T-cell (primary cell): Measurements from ENCODE around the gene PSAT1. TPM values are rescaled to one million over a fixed set of nuclear protein-coding genes. Genes with fewer than 3 reads are reported as not detected.

ENCODE experiments used
- ATAC-seq, 4 experiments: fragments of 200-7000 bp in 3 of 4; fragments of 150-1000 bp in 1 of 4; cut with Tn5 transposase; replicated peaks in 1 of 4; 1 replicate in 3 of 4; 2 replicates in 1 of 4; pipeline ENCODE4 v1.10.0; 2021; ENCODE audit warnings: moderate library complexity in 3 of 4, mild to moderate bottlenecking in 2 of 4, moderate number of reproducible peaks in 1 of 4
- CTCF ChIA-PET, 2 donors: fragments of 300-600 bp; sonication (Branson Sonifier 250); formaldehyde crosslinking; loops; one replicate each; lab custom pipeline; 2022; ENCODE audit warnings: antibody characterized with exemption in 2 of 2; lab: Charles Lee
- POLR2A ChIA-PET, 2 donors: fragments of 300-600 bp; sonication (Branson Sonifier 250); formaldehyde crosslinking; loops; one replicate each; lab custom pipeline; 2022; ENCODE audit warnings: antibody characterized with exemption in 2 of 2; lab: Charles Lee
- DNase-seq, 35 experiments: peaks; one replicate each; pipeline versions ENCODE4 v3.0.0 to v3.0.0-alpha.2; 2013 to 2023
- H3K27ac ChIP-seq: one replicate; pipeline ENCODE4 v1.5.1; 2013; ENCODE audit warnings: low read length
- H3K27me3 ChIP-seq, 2 experiments: replicated peaks in 1 of 2; 1 replicate in 1 of 2; 2 replicates in 1 of 2; pipeline versions ENCODE4 v1.6.1 to v1.7.0; 2013; ENCODE audit warnings: low read length in 1 of 2, mixed read lengths in 1 of 2; ENCODE audit not compliant: control insufficient read depth in 2 of 2, insufficient read depth in 2 of 2; ENCODE audit errors: extremely low read depth in 1 of 2
- H3K36me3 ChIP-seq, 2 donors: 1 replicate in 1 of 2; 2 replicates in 1 of 2; pipeline versions ENCODE4 v1.6.1 to v1.7.0; 2013; ENCODE audit warnings: low read length in 1 of 2; ENCODE audit not compliant: control insufficient read depth in 2 of 2, insufficient read depth in 1 of 2; ENCODE audit errors: extremely low read depth in 1 of 2
- H3K4me1 ChIP-seq, 2 experiments: 1 replicate in 1 of 2; 2 replicates in 1 of 2; pipeline versions ENCODE4 v1.6.1 to v1.7.0; 2013; ENCODE audit warnings: low read length in 2 of 2, mixed read lengths in 1 of 2; ENCODE audit not compliant: insufficient read depth in 2 of 2, control insufficient read depth in 1 of 2; ENCODE audit errors: extremely low read depth in 1 of 2
- H3K4me3 ChIP-seq, 2 donors: 1 replicate in 1 of 2; 2 replicates in 1 of 2; pipeline versions ENCODE4 v1.5.1 to v1.7.0; 2013; ENCODE audit warnings: mild to moderate bottlenecking in 2 of 2, low read length in 1 of 2, moderate library complexity in 1 of 2; ENCODE audit not compliant: control insufficient read depth in 1 of 2; ENCODE audit errors: extremely low read depth in 1 of 2
- H3K9me3 ChIP-seq: 2 replicates; pipeline ENCODE4 v1.7.0; 2013
- H3K27ac Mint-ChIP-seq, 2 donors: one replicate each; pipeline ENCODE4 v1.8.0; 2020 to 2021; ENCODE audit warnings: mild to moderate bottlenecking in 2 of 2, mixed read lengths in 2 of 2
- H3K27me3 Mint-ChIP-seq, 2 donors: one replicate each; pipeline ENCODE4 v1.8.0; 2021 to 2022; ENCODE audit warnings: mixed read lengths in 2 of 2
- H3K36me3 Mint-ChIP-seq: one replicate; pipeline ENCODE4 v1.8.0; 2021; ENCODE audit warnings: mixed read lengths
- H3K4me1 Mint-ChIP-seq, 3 donors: one replicate each; pipeline ENCODE4 v1.8.0; 2020 to 2022; ENCODE audit warnings: mixed read lengths in 3 of 3, mild to moderate bottlenecking in 1 of 3
- H3K4me3 Mint-ChIP-seq, 3 donors: one replicate each; pipeline ENCODE4 v1.8.0; 2020 to 2022; ENCODE audit warnings: mild to moderate bottlenecking in 3 of 3, mixed read lengths in 3 of 3, moderate library complexity in 3 of 3
- H3K9me3 Mint-ChIP-seq, 3 donors: one replicate each; pipeline ENCODE4 v1.8.0; 2020 to 2022; ENCODE audit warnings: mixed read lengths in 3 of 3
- WGBS: methylation state at CpG from one replicate; pipeline ENCODE4 v1.1.5; 2013; ENCODE audit warnings: missing lambda C conversion rate; ENCODE audit not compliant: insufficient coverage; 5-methylcytosine and 5-hydroxymethylcytosine counted together
- total RNA-seq, 35 experiments: library from RNA in 6 of 35; stranded (reverse) in 6 of 35; fragments of 120-200 nt in 1 of 35; gene quantifications; one replicate each; pipeline versions ENCODE4 v1.2.1 to v1.2.4 and lab custom pipeline; 2013 to 2026

PSAT1 gene
- total RNA-seq, 5 donors from 2014 or later (not counting 1 experiment from before 2014, with no cell fraction given): 2.0 to 37.3 (median 24.9) TPM

DNA sequence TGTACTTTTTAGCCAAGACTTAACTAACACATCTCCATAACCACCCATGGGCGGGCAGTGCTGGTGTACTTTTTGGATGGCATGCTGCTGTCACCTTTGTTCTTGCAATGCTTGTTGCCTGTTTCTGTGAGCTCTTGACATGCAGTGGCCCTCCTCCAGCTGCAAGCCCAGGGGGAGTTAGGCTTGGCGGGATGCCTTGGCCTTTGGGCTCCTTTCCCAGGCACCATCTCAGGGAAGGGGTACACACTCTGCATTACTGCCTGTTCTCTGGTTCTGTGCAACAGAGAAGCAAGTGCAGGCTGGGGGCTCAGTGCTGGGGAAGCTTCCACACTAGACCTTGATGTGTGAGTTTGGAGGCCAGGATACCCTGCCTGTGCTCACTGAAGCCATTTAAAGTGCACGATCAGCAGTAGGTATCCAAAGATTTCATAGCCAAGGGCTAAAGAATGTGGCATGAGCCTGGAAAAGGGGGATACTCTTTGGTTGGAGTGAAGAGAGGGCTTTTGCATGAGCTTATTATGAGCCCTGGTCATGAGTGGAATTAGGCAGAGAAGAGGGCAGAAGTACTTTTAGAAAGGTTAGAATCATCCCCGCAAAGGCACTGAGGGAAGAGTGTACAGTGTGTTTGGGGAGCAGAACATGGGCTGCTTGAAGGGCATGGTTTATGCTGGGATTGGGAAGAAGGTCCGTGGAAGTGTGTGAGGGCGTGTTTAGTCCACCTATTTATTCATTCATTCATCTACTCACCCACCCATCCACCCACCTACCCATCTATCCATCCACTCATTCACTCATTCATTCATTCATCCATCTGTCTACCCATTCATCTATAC lies 22.5 kb downstream of the PSAT1 start:
- H3K27me3 Mint-ChIP-seq: no peaks in the 10 kb centered on the region

DNA sequence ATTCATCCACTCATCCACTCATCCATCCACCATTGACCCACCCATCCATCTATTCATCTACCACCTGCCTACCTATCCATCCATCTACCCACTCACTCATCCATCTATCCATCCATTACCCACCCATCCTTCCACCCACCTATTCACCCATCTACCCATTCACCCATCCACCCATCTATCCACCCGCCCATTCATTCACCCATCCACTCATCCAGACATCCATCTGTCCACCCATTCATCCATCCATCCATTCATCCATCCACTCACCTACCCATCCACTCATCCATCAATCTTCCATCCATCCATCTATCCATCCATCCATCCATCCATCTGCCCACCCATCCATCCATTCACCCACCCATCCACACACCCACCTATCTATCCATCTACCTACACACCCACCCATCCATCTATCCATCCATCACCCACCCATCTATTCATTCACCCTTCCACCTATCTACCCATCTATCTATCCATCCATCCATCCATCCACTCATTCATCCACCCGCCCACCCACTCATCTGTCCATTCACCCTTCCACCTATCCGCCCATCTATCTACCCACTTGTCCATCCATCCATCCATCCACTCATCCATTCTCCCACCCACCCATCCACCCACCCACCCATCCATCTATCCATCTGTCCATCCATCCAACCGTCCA lies 23.2 kb downstream of the PSAT1 start:
- Mint-ChIP-seq H3K36me3 (peaks cover 45% of the 10 kb centered on the region), H3K27ac (no peak overlapping the region), H3K4me3 (no peak overlapping the region), H3K27me3 (no peaks in the 10 kb centered on the region), H3K4me1 (no peaks in the 10 kb centered on the region), H3K9me3 (peaks cover 0 to 4% (median 0%) of the 10 kb centered on the region in 3 donors)
- Histone ChIP-seq H3K4me3 (no peak overlapping the region), H3K27me3 (no peaks in the 10 kb centered on the region), H3K36me3 (peaks cover 8% of the 10 kb centered on the region in 2 donors), H3K9me3 (no peaks in the 10 kb centered on the region), H3K27ac (no peak overlapping the region), H3K4me1 (no peaks in the 10 kb centered on the region)
- ATAC-seq: no peak
- DNase-seq: no peak
- ChIA-PET POLR2A (no interaction called here), CTCF (no interaction called here)
- 95% methylated on average over 3 of the region's 4 CpGs for WGBS

More for the DNA sequence above, 22.5 kb downstream of the PSAT1 start:
- H3K27ac Mint-ChIP-seq: no peak overlapping the region
- ChIA-PET CTCF (no interaction called here), POLR2A (no interaction called here)
- Histone ChIP-seq H3K4me3 (no peak overlapping the region), H3K4me1 (no peaks in the 10 kb centered on the region), H3K27me3 (no peaks in the 10 kb centered on the region), H3K27ac (no peak overlapping the region), H3K36me3 (peaks cover 8% of the 10 kb centered on the region in 2 donors), H3K9me3 (no peaks in the 10 kb centered on the region)
- H3K36me3 Mint-ChIP-seq: peaks cover 45% of the 10 kb centered on the region
- DNase-seq: no peak
- no peak for ATAC-seq
- H3K4me3 Mint-ChIP-seq: no peak overlapping the region
- peaks cover 0 to 4% (median 0%) of the 10 kb centered on the region in 3 donors for H3K9me3 Mint-ChIP-seq
- WGBS: 100% methylated on average over 3 of the region's 6 CpGs
- H3K4me1 Mint-ChIP-seq: no peaks in the 10 kb centered on the region

DNA sequence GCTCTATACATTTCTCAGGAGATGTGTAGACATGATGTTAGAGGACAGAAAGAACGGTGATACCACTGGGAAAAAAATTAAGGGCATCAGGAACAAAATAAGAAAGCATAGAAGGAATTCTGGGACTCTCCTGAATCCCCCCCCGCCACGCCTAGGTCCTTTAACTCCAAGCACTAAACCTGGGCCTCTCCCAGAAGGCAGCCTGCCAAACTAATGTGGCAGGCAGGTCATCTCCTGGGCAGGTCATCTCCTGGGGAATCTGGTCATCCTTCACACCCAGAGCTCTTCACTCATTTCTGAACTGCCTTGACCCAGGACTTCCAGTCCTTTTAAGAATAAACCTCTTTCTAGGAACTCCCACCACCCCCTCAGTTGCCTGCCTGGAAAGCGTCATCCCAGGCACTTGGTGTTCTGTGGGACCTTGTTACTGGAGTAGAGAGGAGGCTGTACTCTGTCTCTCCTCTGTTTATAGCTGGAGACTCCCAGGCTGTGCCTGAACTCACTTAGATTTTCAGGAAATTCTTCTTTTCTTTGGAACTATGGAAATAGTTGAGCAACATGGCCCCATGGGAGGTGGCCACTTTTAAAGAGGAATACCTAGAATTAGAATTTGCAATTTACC lies 24.1 kb downstream of the PSAT1 start:
- Mint-ChIP-seq H3K27me3 (no peaks in the 10 kb centered on the region), H3K4me1 (peaks cover 0 to 6% (median 0%) of the 10 kb centered on the region in 3 donors), H3K36me3 (peaks cover 45% of the 10 kb centered on the region), H3K4me3 (no peak overlapping the region), H3K9me3 (peaks cover 0 to 4% (median 0%) of the 10 kb centered on the region in 3 donors), H3K27ac (no peak overlapping the region)
- Histone ChIP-seq H3K9me3 (no peaks in the 10 kb centered on the region), H3K27me3 (no peaks in the 10 kb centered on the region), H3K27ac (no peak overlapping the region), H3K4me3 (no peak overlapping the region), H3K4me1 (no peaks in the 10 kb centered on the region), H3K36me3 (peaks cover 8% of the 10 kb centered on the region in 2 donors)
- 100% methylated on average over 2 of the region's 4 CpGs for WGBS
- POLR2A ChIA-PET: no interaction called here
- ATAC-seq (no peak), DNase-seq (no peak)
- CTCF ChIA-PET: no interaction called here

DNA sequence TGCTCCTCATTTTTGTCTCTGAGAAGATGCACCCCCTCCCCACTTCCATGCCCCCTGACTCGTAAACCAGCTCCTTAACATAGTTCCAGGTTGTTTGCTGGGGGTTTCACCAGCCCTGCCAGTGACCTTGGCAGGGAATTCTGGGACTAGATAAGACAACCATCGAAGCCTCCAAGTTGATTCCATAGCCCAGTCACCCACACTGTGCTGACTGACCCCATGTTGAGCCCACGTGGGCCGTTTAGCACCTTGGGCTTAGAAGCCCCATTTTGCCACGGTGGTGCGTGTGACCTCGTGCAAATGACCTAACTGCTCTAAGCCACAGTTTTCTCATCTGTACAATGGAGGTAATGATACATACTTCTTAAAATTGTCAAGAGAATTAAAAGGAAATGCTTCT lies 24.6 kb downstream of the PSAT1 start:
- Mint-ChIP-seq H3K27me3 (no peaks in the 10 kb centered on the region), H3K9me3 (peaks cover 0 to 4% (median 0%) of the 10 kb centered on the region in 3 donors), H3K4me1 (peaks cover 0 to 6% (median 0%) of the 10 kb centered on the region in 3 donors), H3K4me3 (no peak overlapping the region), H3K36me3 (peaks cover 42% of the 10 kb centered on the region), H3K27ac (no peak overlapping the region)
- 72% methylated on average over 2 of the region's 7 CpGs for WGBS
- DNase-seq: no peak
- Histone ChIP-seq H3K27ac (no peak overlapping the region), H3K4me1 (no peaks in the 10 kb centered on the region), H3K4me3 (no peak overlapping the region), H3K27me3 (no peaks in the 10 kb centered on the region), H3K36me3 (peaks cover 8% of the 10 kb centered on the region in 2 donors), H3K9me3 (no peaks in the 10 kb centered on the region)
- POLR2A ChIA-PET: no interaction called here
- no peak for ATAC-seq
- CTCF ChIA-PET: interaction anchor here in 1 of 2 donors (0.5 kb wide), 1 partner anchor 10 kb away, joined by 3 read pairs; no protein-coding TSS in a partner anchor

DNA sequence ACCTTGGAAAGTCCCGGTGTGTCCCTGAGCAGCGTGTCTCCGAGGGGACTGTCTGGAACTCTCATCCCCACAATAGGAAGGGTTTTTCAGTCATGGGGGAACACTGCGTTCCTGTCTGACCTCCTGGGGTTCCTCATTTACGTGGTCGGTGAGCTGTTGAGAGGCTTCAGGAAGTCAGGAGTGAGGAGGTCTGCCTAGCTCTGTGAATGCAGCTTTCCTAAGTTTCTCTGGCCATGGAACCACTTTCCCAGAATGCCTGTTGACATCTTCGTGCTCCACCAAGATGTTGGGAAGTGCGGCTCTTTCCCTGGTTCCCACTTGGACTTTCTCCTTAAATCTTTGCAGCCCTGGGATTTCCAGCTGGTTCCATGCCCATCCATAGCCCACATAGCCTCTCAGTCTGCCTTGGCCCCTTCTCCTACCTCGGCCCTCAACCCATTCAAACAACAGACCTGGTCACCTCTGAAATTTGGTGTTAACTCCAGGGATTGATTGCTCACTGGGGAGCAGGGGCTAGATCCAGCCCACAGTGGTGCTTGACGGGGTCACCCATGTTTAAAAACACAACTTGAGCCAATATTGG lies 27.2 kb downstream of the PSAT1 start:
- ChIA-PET POLR2A (no interaction called here), CTCF (no interaction called here)
- Histone ChIP-seq H3K36me3 (no peaks in the 10 kb centered on the region), H3K4me1 (no peaks in the 10 kb centered on the region), H3K4me3 (no peak overlapping the region), H3K27me3 (no peaks in the 10 kb centered on the region), H3K27ac (no peak overlapping the region), H3K9me3 (no peaks in the 10 kb centered on the region)
- Mint-ChIP-seq H3K4me1 (peaks cover 0 to 6% (median 0%) of the 10 kb centered on the region in 3 donors), H3K27ac (no peak overlapping the region), H3K9me3 (peaks cover 0 to 4% (median 0%) of the 10 kb centered on the region in 3 donors), H3K36me3 (peaks cover 28% of the 10 kb centered on the region), H3K4me3 (no peak overlapping the region), H3K27me3 (no peaks in the 10 kb centered on the region)
- 76% methylated on average over 6 of the region's 10 CpGs for WGBS
- ATAC-seq: no peak
- no peak for DNase-seq

DNA sequence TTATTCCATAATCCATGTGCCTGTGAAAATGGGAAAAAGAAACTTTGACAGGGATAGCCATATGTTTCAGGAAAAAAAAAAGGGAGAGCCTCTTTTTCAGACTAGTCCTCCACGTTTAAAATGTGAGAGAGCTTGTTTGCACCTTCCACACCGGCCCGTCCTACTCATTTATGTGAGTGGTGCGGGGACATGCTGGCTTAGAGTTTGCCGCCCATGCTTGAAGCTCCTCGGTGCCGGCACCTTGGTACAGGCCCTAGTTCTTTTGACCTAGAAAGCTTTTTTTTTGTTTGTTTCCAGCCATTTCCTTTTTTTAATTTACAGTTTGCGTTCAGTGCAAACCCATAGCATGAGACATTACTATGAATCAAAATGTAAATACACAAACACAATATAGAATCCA lies 27.8 kb downstream of the PSAT1 start:
- no peaks in the 10 kb centered on the region for H3K27me3 ChIP-seq
- no peak overlapping the region for H3K27ac Mint-ChIP-seq
- ChIA-PET POLR2A (no interaction called here), CTCF (no interaction called here)
- ATAC-seq: no peak
- H3K9me3 Mint-ChIP-seq: peaks cover 0 to 4% (median 0%) of the 10 kb centered on the region in 3 donors
- H3K9me3 ChIP-seq: no peaks in the 10 kb centered on the region
- 97% methylated on average over 6 of the region's 8 CpGs for WGBS
- H3K4me3 ChIP-seq: no peak overlapping the region
- H3K36me3 Mint-ChIP-seq: peaks cover 27% of the 10 kb centered on the region
- no peaks in the 10 kb centered on the region for H3K27me3 Mint-ChIP-seq
- H3K27ac ChIP-seq: no peak overlapping the region
- no peaks in the 10 kb centered on the region for H3K4me1 ChIP-seq
- H3K4me1 Mint-ChIP-seq: peaks cover 0 to 6% (median 0%) of the 10 kb centered on the region in 3 donors
- H3K36me3 ChIP-seq: no peaks in the 10 kb centered on the region
- DNase-seq: no peak
- no peak overlapping the region for H3K4me3 Mint-ChIP-seq
